Measurements from ENCODE around the gene DGKE. TPM values are rescaled to one million over a fixed set of nuclear protein-coding genes. Genes with fewer than 3 reads are reported as not detected.

Gene DGKE
- total and polyA plus RNA-seq, 2 donors from 2014 or later = 1.9 to 8.7 TPM

GRCh38 chr17:56815711-56816110 lies 18.2 kb upstream of the DGKE start:
- no peak for DNase-seq
- Histone ChIP-seq H3K36me3 (ENCODE audit: control insufficient read depth in 2 of 3, insufficient read depth in 3 of 3, low read length in 3 of 3) (no peaks in the 10 kb centered on the region), H3K9ac (ENCODE audit: low read length in 3 of 3) (no peak overlapping the region), H3K27ac (ENCODE audit: low read depth in 2 of 2, low read length in 2 of 2) (no peak overlapping the region), H3K9me3 (ENCODE audit: control insufficient read depth in 2 of 3, insufficient read depth in 1 of 3, low read length in 3 of 3) (no peaks in the 10 kb centered on the region), H3K4me3 (ENCODE audit: low read length in 3 of 3) (no peak overlapping the region), H3K27me3 (ENCODE audit: control insufficient read depth, insufficient read depth, low read length) (no peaks in the 10 kb centered on the region), H3K4me1 (ENCODE audit: control insufficient read depth in 2 of 3, insufficient read depth in 2 of 3, low read depth in 1 of 3, low read length in 3 of 3) (peaks cover 0 to 4% (median 0%) of the 10 kb centered on the region in 3 donors)
- intact Hi-C loops (cut with DNase I) = no loop called here
- FAIRE-seq = no peak
- no peak for TF ChIP-seq CTCF (IDR thresholded peaks at IDR 0.05; ENCODE audit: borderline replicate concordance, extremely low read depth, insufficient read depth)

GRCh38 chr17:56817066-56817465 lies 16.9 kb upstream of the DGKE start:
- FAIRE-seq (no peak), DNase-seq (no peak)
- TF ChIP-seq CTCF (IDR thresholded peaks at IDR 0.05; ENCODE audit: borderline replicate concordance, extremely low read depth, insufficient read depth) = no peak
- Histone ChIP-seq H3K9ac (ENCODE audit: low read length in 3 of 3) (no peak overlapping the region), H3K4me1 (ENCODE audit: control insufficient read depth in 2 of 3, insufficient read depth in 2 of 3, low read depth in 1 of 3, low read length in 3 of 3) (peaks cover 0 to 4% (median 0%) of the 10 kb centered on the region in 3 donors), H3K27me3 (ENCODE audit: control insufficient read depth, insufficient read depth, low read length) (no peaks in the 10 kb centered on the region), H3K9me3 (ENCODE audit: control insufficient read depth in 2 of 3, insufficient read depth in 1 of 3, low read length in 3 of 3) (no peaks in the 10 kb centered on the region), H3K27ac (ENCODE audit: low read depth in 2 of 2, low read length in 2 of 2) (no peak overlapping the region), H3K4me3 (ENCODE audit: low read length in 3 of 3) (no peak overlapping the region), H3K36me3 (ENCODE audit: control insufficient read depth in 2 of 3, insufficient read depth in 3 of 3, low read length in 3 of 3) (no peaks in the 10 kb centered on the region)
- intact Hi-C loops (cut with DNase I) = no loop called here

- Histone ChIP-seq H3K4me1 (ENCODE audit: control insufficient read depth in 2 of 3, insufficient read depth in 2 of 3, low read depth in 1 of 3, low read length in 3 of 3) (peaks cover 0 to 4% (median 0%) of the 10 kb centered on the region in 3 donors), H3K4me3 (ENCODE audit: low read length in 3 of 3) (no peak overlapping the region), H3K27ac (ENCODE audit: low read depth in 2 of 2, low read length in 2 of 2) (no peak overlapping the region), H3K27me3 (ENCODE audit: control insufficient read depth, insufficient read depth, low read length) (no peaks in the 10 kb centered on the region), H3K9me3 (ENCODE audit: control insufficient read depth in 2 of 3, insufficient read depth in 1 of 3, low read length in 3 of 3) (no peaks in the 10 kb centered on the region), H3K36me3 (ENCODE audit: control insufficient read depth in 2 of 3, insufficient read depth in 3 of 3, low read length in 3 of 3) (no peaks in the 10 kb centered on the region), H3K9ac (ENCODE audit: low read length in 3 of 3) (no peak overlapping the region)
- intact Hi-C loops (cut with DNase I) = no loop called here
- no peak for FAIRE-seq
- no peak for TF ChIP-seq CTCF (IDR thresholded peaks at IDR 0.05; ENCODE audit: borderline replicate concordance, extremely low read depth, insufficient read depth)
- no peak for DNase-seq
Observed at GRCh38 chr17:56819030-56819429, 14.9 kb upstream of the DGKE start.
